Neutrophil (primary cell): ENCODE data around the gene GALNT13.

ENCODE experiments used
- H3K27ac ChIP-seq: fragments of 200-600 bp; sonication (generic); 2 replicates; pipeline ENCODE4 v1.5.1; 2016; ENCODE audit warnings: mild to moderate bottlenecking, moderate library complexity
- H3K27me3 ChIP-seq: fragments of 200-600 bp; sonication (generic); 2 replicates; pipeline ENCODE4 v1.6.0; 2016; ENCODE audit warnings: mild to moderate bottlenecking
- H3K36me3 ChIP-seq: fragments of 200-600 bp; sonication (generic); 2 replicates; pipeline ENCODE4 v1.5.1; 2017
- H3K4me1 ChIP-seq, 2 experiments: fragments of 200-600 bp in 1 of 2; sonication (generic) in 1 of 2; 1 replicate in 1 of 2; 2 replicates in 1 of 2; pipeline versions ENCODE4 v1.5.1 to v1.6.1; 2013 to 2016; ENCODE audit warnings: low read depth in 1 of 2, low read length in 1 of 2, mild to moderate bottlenecking in 1 of 2, moderate library complexity in 1 of 2; ENCODE audit not compliant: control insufficient read depth in 1 of 2, insufficient read depth in 1 of 2
- H3K4me3 ChIP-seq, 2 experiments: fragments of 200-600 bp in 1 of 2; sonication (generic) in 1 of 2; 1 replicate in 1 of 2; 2 replicates in 1 of 2; pipeline ENCODE4 v1.5.1; 2013 to 2016; ENCODE audit warnings: low read depth in 1 of 2, low read length in 1 of 2, mild to moderate bottlenecking in 1 of 2, moderate library complexity in 1 of 2
- H3K9me3 ChIP-seq: fragments of 200-600 bp; sonication (generic); 2 replicates; pipeline ENCODE4 v1.5.1; 2016
- CTCF ChIP-seq: fragments of 200-600 bp; sonication (generic); IDR thresholded peaks from 2 replicates; pipeline ENCODE4 v1.5.1; 2016; ENCODE audit warnings: antibody characterized with exemption

GALNT13 gene

GRCh38 chr2:154242687-154243086 lies 371.0 kb downstream of the GALNT13 start:
- H3K9me3 ChIP-seq = no peaks in the 10 kb centered on the region
- H3K36me3 ChIP-seq = no peaks in the 10 kb centered on the region
- H3K27ac ChIP-seq = no peak overlapping the region
- H3K4me3 ChIP-seq = no peak overlapping the region
- no peak for TF ChIP-seq CTCF
- no peaks in the 10 kb centered on the region for H3K4me1 ChIP-seq
- no peaks in the 10 kb centered on the region for H3K27me3 ChIP-seq

GRCh38 chr2:154243685-154244084 lies 372.0 kb downstream of the GALNT13 start:
- H3K9me3 ChIP-seq = no peaks in the 10 kb centered on the region
- H3K4me1 ChIP-seq = no peaks in the 10 kb centered on the region
- TF ChIP-seq CTCF = no peak
- no peaks in the 10 kb centered on the region for H3K27me3 ChIP-seq
- H3K4me3 ChIP-seq = no peak overlapping the region
- H3K27ac ChIP-seq = no peak overlapping the region
- H3K36me3 ChIP-seq = no peaks in the 10 kb centered on the region

GRCh38 chr2:154244932-154245331 lies 373.2 kb downstream of the GALNT13 start:
- no peaks in the 10 kb centered on the region for H3K4me1 ChIP-seq
- H3K9me3 ChIP-seq = no peaks in the 10 kb centered on the region
- H3K4me3 ChIP-seq = no peak overlapping the region
- H3K27ac ChIP-seq = no peak overlapping the region
- no peak for TF ChIP-seq CTCF
- H3K36me3 ChIP-seq = no peaks in the 10 kb centered on the region
- H3K27me3 ChIP-seq = no peaks in the 10 kb centered on the region

- no peaks in the 10 kb centered on the region for H3K27me3 ChIP-seq
- no peaks in the 10 kb centered on the region for H3K4me1 ChIP-seq
- TF ChIP-seq CTCF = no peak
- no peak overlapping the region for H3K27ac ChIP-seq
- no peaks in the 10 kb centered on the region for H3K36me3 ChIP-seq
- no peak overlapping the region for H3K4me3 ChIP-seq
- H3K9me3 ChIP-seq = no peaks in the 10 kb centered on the region
Observed at GRCh38 chr2:154247503-154247902, 375.8 kb downstream of the GALNT13 start.

- no peaks in the 10 kb centered on the region for H3K9me3 ChIP-seq
- no peak overlapping the region for H3K4me3 ChIP-seq
- H3K27ac ChIP-seq = no peak overlapping the region
- no peaks in the 10 kb centered on the region for H3K27me3 ChIP-seq
- no peaks in the 10 kb centered on the region for H3K36me3 ChIP-seq
- no peaks in the 10 kb centered on the region for H3K4me1 ChIP-seq
- TF ChIP-seq CTCF = no peak
Observed at GRCh38 chr2:154256136-154256535, 384.4 kb downstream of the GALNT13 start.

GRCh38 chr2:154259030-154259429 lies 387.3 kb downstream of the GALNT13 start:
- Histone ChIP-seq H3K4me3 (no peak overlapping the region), H3K9me3 (no peaks in the 10 kb centered on the region), H3K36me3 (no peaks in the 10 kb centered on the region), H3K4me1 (no peaks in the 10 kb centered on the region), H3K27ac (no peak overlapping the region), H3K27me3 (no peaks in the 10 kb centered on the region)
- no peak for TF ChIP-seq CTCF
